ENCODE data around the gene RAD51B.
A peak's percentile ranks its signal among the peaks of the same experiment; 100 is the strongest.
"Not testable (repeated sequence)": the region's sequence is repeated elsewhere in the genome, so short reads cannot be mapped to it uniquely, and the experiment has no call there.

The RAD51B gene

GRCh38 chr14:68214431-68214830, 394.9 kb downstream of the RAD51B start:
- peak; percentile 51 for DNase-seq (ENCODE audit: low read depth)
- no peak overlapping the region for H3K4me3 ChIP-seq (ENCODE audit: control insufficient read depth, low read depth, low read length)
- no peak for TF ChIP-seq CTCF (conservative IDR thresholded peaks at IDR 0.05; ENCODE audit: control insufficient read depth, insufficient read depth, low read depth, low read length)

- DNase-seq (ENCODE audit: low read depth): no peak
- TF ChIP-seq CTCF (conservative IDR thresholded peaks at IDR 0.05; ENCODE audit: control insufficient read depth, insufficient read depth, low read depth, low read length): no peak
- H3K4me3 ChIP-seq (ENCODE audit: control insufficient read depth, low read depth, low read length): no peak overlapping the region
Observed at GRCh38 chr14:68215629-68216028, 396.1 kb downstream of the RAD51B start.

GRCh38 chr14:68216079-68216478, 396.5 kb downstream of the RAD51B start:
- TF ChIP-seq CTCF (conservative IDR thresholded peaks at IDR 0.05; ENCODE audit: control insufficient read depth, insufficient read depth, low read depth, low read length): no peak
- no peak overlapping the region for H3K4me3 ChIP-seq (ENCODE audit: control insufficient read depth, low read depth, low read length)
- no peak for DNase-seq (ENCODE audit: low read depth)

- no peak for TF ChIP-seq CTCF (conservative IDR thresholded peaks at IDR 0.05; ENCODE audit: control insufficient read depth, insufficient read depth, low read depth, low read length)
- no peak overlapping the region for H3K4me3 ChIP-seq (ENCODE audit: control insufficient read depth, low read depth, low read length)
- no peak for DNase-seq (ENCODE audit: low read depth)
Observed at GRCh38 chr14:68216957-68217356, 397.4 kb downstream of the RAD51B start.

GRCh38 chr14:68217791-68218340, 398.3 kb downstream of the RAD51B start:
- no peak for DNase-seq (ENCODE audit: low read depth)
- H3K4me3 ChIP-seq (ENCODE audit: control insufficient read depth, low read depth, low read length): no peak overlapping the region
- TF ChIP-seq CTCF (conservative IDR thresholded peaks at IDR 0.05; ENCODE audit: control insufficient read depth, insufficient read depth, low read depth, low read length): no peak

GRCh38 chr14:68219407-68219806, 399.8 kb downstream of the RAD51B start:
- no peak for DNase-seq (ENCODE audit: low read depth)
- TF ChIP-seq CTCF (conservative IDR thresholded peaks at IDR 0.05; ENCODE audit: control insufficient read depth, insufficient read depth, low read depth, low read length): no peak
- H3K4me3 ChIP-seq (ENCODE audit: control insufficient read depth, low read depth, low read length): no peak overlapping the region

GRCh38 chr14:68221046-68221445, 401.5 kb downstream of the RAD51B start:
- not testable (repeated sequence) for H3K4me3 ChIP-seq (ENCODE audit: control insufficient read depth, low read depth, low read length); DNase-seq (ENCODE audit: low read depth)

All from fibroblast of mammary gland (primary cell).